Psoas muscle (tissue), 8 donors: ENCODE results near the gene PARK7. TPM values are rescaled to one million over a fixed set of nuclear protein-coding genes. Genes with fewer than 3 reads are reported as not detected.

Source experiments
- ATAC-seq, 4 donors: fragments of 200-7000 bp; cut with Tn5 transposase; one replicate each; pipeline ENCODE4 v1.9.1; 2020; ENCODE audit warnings: moderate library complexity in 3 of 4, mild to moderate bottlenecking in 2 of 4
- DNase-seq, 2 donors: peaks; one replicate each; pipeline ENCODE4 v3.0.0-alpha.2; 2020
- H3K27ac ChIP-seq: fragments of 200-600 bp; one replicate; pipeline ENCODE4 v1.8.0; 2022
- H3K27me3 ChIP-seq, 3 donors: fragments of 200-600 bp in 1 of 3; one replicate each; pipeline versions ENCODE4 v1.6.1 to v1.8.0; 2013 to 2022; ENCODE audit warnings: low read length in 2 of 3, mild to moderate bottlenecking in 2 of 3, moderate library complexity in 1 of 3; ENCODE audit not compliant: insufficient read depth in 3 of 3
- H3K36me3 ChIP-seq, 2 donors: fragments of 200-600 bp in 1 of 2; one replicate each; pipeline versions ENCODE4 v1.6.1 to v1.8.0; 2013 to 2022; ENCODE audit warnings: low read depth in 1 of 2, mild to moderate bottlenecking in 1 of 2, moderate library complexity in 1 of 2; ENCODE audit not compliant: insufficient read depth in 1 of 2
- H3K4me1 ChIP-seq: fragments of 200-600 bp; one replicate; pipeline ENCODE4 v1.8.0; 2022
- H3K4me3 ChIP-seq: fragments of 200-600 bp; one replicate; pipeline ENCODE4 v1.8.0; 2022; ENCODE audit warnings: mild to moderate bottlenecking
- H3K9me3 ChIP-seq: fragments of 200-600 bp; one replicate; pipeline ENCODE4 v1.8.0; 2022
- WGBS, 3 donors: extraction: QIAGEN DNeasy Blood & Tissue Kit; methylation state at CpG; one replicate each; pipeline versions ENCODE4 v1.1.6 to v1.1.7; 2013; 5-methylcytosine and 5-hydroxymethylcytosine counted together
- intact Hi-C, 2 donors: fragments of 100-400 bp; cut with DNase I; formaldehyde crosslinking; loops; one replicate each; pipeline versions ENCODE4 v1.11.0 to v1.14.2; 2022
- polyA plus RNA-seq, 3 donors: library from polyadenylated mRNA; stranded (reverse); fragments of 200-250 nt; gene quantifications; one replicate each; pipeline ENCODE4 v1.2.3, GENCODE V29; 2013
- total RNA-seq, 4 donors: library from RNA; stranded (reverse); fragmentation: NEBNext Ultra II Directional in 2 of 4; extraction: Animal tissue kit (Norgen Biotek cat#: 25700) in 2 of 4; gene quantifications; one replicate each; pipeline versions ENCODE4 v1.2.1 to v1.2.4, GENCODE V29; 2021 to 2023
- TF ChIP-seq, protein P1 (sequence below): fragments of 200-600 bp; IDR thresholded peaks from one replicate; pipeline ENCODE4 v1.8.0; 2022; ENCODE audit warnings: antibody characterized with exemption
- donor health status: healthy with polysubstance abuse.
- donor health status: DM: no; HTN: no; CAD: no; lungs with moderate emphysema.
- donor health status: Bipolar disorder and iron deficiency.
- donor health status: healthy.
- donor health status: DM: yes; HTN: yes; CAD: no.
- donor health status: DM: no; HTN: no; CAD: no.
- donor health status: DM: no; HTN: no; CAD: no.
- donor health status: DM: yes; HTN: yes; CAD: no.

PARK7 gene
- total and polyA plus RNA-seq, 7 donors: 389 to 467 (median 430) TPM

- H3K4me1 ChIP-seq: peaks cover 85% of the 10 kb centered on the region
- H3K4me3 ChIP-seq: peak overlapping the region; percentile 8
- no peaks in the 10 kb centered on the region for H3K9me3 ChIP-seq
- DNase-seq (no peak), ATAC-seq (peak; percentile 32 to 67 (median 44))
- no peaks in the 10 kb centered on the region for H3K27me3 ChIP-seq
- intact Hi-C loops: no loop called here
- peak overlapping the region; percentile 32 for H3K27ac ChIP-seq
- TF ChIP-seq, protein P1, sequence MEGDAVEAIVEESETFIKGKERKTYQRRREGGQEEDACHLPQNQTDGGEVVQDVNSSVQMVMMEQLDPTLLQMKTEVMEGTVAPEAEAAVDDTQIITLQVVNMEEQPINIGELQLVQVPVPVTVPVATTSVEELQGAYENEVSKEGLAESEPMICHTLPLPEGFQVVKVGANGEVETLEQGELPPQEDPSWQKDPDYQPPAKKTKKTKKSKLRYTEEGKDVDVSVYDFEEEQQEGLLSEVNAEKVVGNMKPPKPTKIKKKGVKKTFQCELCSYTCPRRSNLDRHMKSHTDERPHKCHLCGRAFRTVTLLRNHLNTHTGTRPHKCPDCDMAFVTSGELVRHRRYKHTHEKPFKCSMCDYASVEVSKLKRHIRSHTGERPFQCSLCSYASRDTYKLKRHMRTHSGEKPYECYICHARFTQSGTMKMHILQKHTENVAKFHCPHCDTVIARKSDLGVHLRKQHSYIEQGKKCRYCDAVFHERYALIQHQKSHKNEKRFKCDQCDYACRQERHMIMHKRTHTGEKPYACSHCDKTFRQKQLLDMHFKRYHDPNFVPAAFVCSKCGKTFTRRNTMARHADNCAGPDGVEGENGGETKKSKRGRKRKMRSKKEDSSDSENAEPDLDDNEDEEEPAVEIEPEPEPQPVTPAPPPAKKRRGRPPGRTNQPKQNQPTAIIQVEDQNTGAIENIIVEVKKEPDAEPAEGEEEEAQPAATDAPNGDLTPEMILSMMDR: no peak
- H3K36me3 ChIP-seq: no peaks in the 10 kb centered on the region
Observed at GRCh38 chr1:8020032-8020431, 58.5 kb downstream of the PARK7 start.

DNA sequence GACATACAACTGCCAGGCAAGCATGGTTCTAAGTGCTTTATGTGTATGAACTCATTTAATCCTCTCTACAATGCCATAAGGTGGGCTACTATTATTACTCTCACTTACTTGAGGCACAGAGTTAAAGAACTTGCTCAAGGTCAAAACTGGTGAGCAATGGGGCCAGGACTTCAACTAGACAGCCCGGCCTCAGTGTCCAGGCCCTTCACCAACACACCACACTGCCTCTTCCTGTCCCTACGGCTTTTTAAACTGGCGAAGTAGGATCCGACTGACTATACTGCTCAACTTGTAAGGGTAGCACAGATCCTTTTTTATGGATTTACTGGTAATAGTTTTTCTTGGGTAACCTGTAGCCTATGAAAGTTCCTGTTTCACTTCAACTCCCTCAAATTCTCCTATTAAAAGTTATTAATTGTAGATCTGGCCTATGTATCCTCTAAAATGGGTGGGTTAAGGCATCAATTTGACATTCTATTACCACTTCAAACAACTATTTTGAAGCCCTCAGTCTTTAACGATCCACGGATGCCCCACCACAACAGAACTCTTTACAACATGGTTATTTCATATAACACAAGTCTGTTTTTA, 60.3 kb downstream of the PARK7 start:
- H3K4me1 ChIP-seq: peaks cover 69% of the 10 kb centered on the region

GRCh38 chr1:8022395-8023286, 61.1 kb downstream of the PARK7 start:
- intact Hi-C loops: no loop called here
- Histone ChIP-seq H3K9me3 (no peaks in the 10 kb centered on the region), H3K36me3 (no peaks in the 10 kb centered on the region), H3K27ac (peak overlapping the region; percentile 38), H3K4me1 (peaks cover 69% of the 10 kb centered on the region), H3K27me3 (no peaks in the 10 kb centered on the region), H3K4me3 (peak overlapping the region; percentile 74)
- TF ChIP-seq, protein P1: no peak
- WGBS, 3 donors: 92 to 97% (median 96%) methylated on average over 3 of the region's 3 CpGs
- ATAC-seq (no peak), DNase-seq (no peak)

More for the DNA sequence above, 60.3 kb downstream of the PARK7 start:
- TF ChIP-seq, protein P1: no peak
- intact Hi-C loops: no loop called here
- no peak for ATAC-seq
- no peak for DNase-seq
- H3K27me3 ChIP-seq: no peaks in the 10 kb centered on the region
- H3K36me3 ChIP-seq: no peaks in the 10 kb centered on the region
- H3K27ac ChIP-seq: no peak overlapping the region
- WGBS, 3 donors: 92 to 94% (median 93%) methylated on average over 6 of the region's 6 CpGs
- no peaks in the 10 kb centered on the region for H3K9me3 ChIP-seq
- no peak overlapping the region for H3K4me3 ChIP-seq

DNA sequence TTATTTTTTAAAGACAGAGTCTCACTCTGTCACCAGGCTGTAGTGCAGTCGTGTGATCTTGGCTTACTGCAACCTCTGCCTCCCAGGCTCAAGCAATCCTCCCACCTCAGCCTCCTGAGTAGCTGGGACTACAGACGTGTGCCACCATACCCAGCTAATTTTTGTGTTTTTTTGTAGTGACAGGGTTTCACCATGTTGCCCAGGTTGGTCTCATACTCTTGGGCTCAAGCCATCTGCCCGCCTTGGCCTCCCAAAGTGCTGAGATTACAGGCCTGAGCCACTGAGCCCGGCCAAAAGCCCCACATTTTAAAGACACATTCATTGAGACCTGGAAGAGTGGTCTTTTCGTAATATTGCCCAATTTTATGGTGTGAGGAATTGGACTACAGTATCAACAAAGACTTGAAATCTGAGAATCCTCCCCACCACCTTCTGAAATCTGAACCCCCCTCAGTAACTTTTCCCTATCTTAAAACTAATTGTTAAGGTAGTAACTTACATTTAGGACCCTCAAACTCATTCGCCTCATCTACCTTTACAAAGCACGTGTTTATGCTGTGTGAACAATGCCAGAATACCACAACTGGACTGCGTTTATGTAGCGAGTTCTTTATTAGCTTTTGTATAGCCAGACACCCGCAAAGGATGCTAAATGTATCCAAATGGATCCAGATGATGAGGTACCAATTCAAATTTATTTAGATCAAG, 61.9 kb downstream of the PARK7 start:
- DNase-seq: no peak
- Histone ChIP-seq H3K4me3 (peak overlapping the region; percentile 74), H3K27me3 (no peaks in the 10 kb centered on the region), H3K36me3 (no peaks in the 10 kb centered on the region), H3K4me1 (peaks cover 70% of the 10 kb centered on the region), H3K9me3 (no peaks in the 10 kb centered on the region), H3K27ac (peak overlapping the region; percentile 38)
- TF ChIP-seq, protein P1: no peak
- 80 to 92% (median 83%) methylated on average over 10 of the region's 10 CpGs for WGBS, 3 donors
- intact Hi-C loops: no loop called here
- no peak for ATAC-seq
